HepG2 (cell line): ENCODE measurements around the gene SEC61B. TPM values are rescaled to one million over a fixed set of nuclear protein-coding genes. Genes with fewer than 3 reads are reported as not detected.

ENCODE experiments used
- DNMT1 ChIP-seq: sonication (generic); formaldehyde crosslinking; IDR thresholded peaks from 2 replicates; pipeline ENCODE4 v1.5.1; 2020; ENCODE audit warnings: mild to moderate bottlenecking, missing genetic modification reagents
- FOSL2 ChIP-seq: sonication (generic); formaldehyde crosslinking; IDR thresholded peaks from 2 replicates; pipeline ENCODE4 v1.4.0; 2020; ENCODE audit warnings: missing genetic modification reagents
- GLI4 ChIP-seq: sonication (generic); formaldehyde crosslinking; IDR thresholded peaks from 2 replicates; pipeline ENCODE4 v1.5.1; 2020; ENCODE audit warnings: missing genetic modification reagents, mild to moderate bottlenecking, moderate library complexity, borderline replicate concordance
- MEF2D ChIP-seq: sonication (generic); formaldehyde crosslinking; IDR thresholded peaks from 2 replicates; pipeline ENCODE4 v1.5.1; 2020; ENCODE audit warnings: mild to moderate bottlenecking, missing genetic modification reagents
- MEIS1 ChIP-seq: sonication (generic); formaldehyde crosslinking; IDR thresholded peaks from 2 replicates; pipeline ENCODE4 v1.9.0; 2021; ENCODE audit warnings: mild to moderate bottlenecking, missing genetic modification reagents, moderate library complexity, borderline replicate concordance
- NFE2 ChIP-seq: sonication (generic); formaldehyde crosslinking; IDR thresholded peaks from 2 replicates; pipeline ENCODE4 v1.4.0; 2020; ENCODE audit warnings: missing genetic modification reagents
- NFIB ChIP-seq: sonication (generic); formaldehyde crosslinking; IDR thresholded peaks from 2 replicates; pipeline ENCODE4 v1.9.0; 2021; ENCODE audit warnings: missing genetic modification reagents, mild to moderate bottlenecking, borderline replicate concordance
- NFKBIZ ChIP-seq: IDR thresholded peaks from 2 replicates; pipeline ENCODE4 v1.6.1; 2018; ENCODE audit warnings: missing genetic modification reagents, missing compliant biosample characterization
- RXRB ChIP-seq: IDR thresholded peaks from 2 replicates; pipeline ENCODE4 v1.6.1; 2016; ENCODE audit warnings: borderline replicate concordance, missing genetic modification reagents, missing compliant biosample characterization
- SAFB2 ChIP-seq: sonication (generic); formaldehyde crosslinking; IDR thresholded peaks from 2 replicates; pipeline ENCODE4 v1.5.1; 2020; ENCODE audit warnings: missing genetic modification reagents, low read depth, mild to moderate bottlenecking, borderline replicate concordance
- SPEN ChIP-seq: sonication (generic); formaldehyde crosslinking; IDR thresholded peaks from 2 replicates; pipeline ENCODE4 v1.5.1; 2020; ENCODE audit warnings: low read depth, mild to moderate bottlenecking, missing genetic modification reagents
- SRSF1 ChIP-seq: fragments of 200-400 bp; formaldehyde crosslinking; optimal IDR thresholded peaks from 2 replicates; pipeline ENCODE3; 2017; ENCODE audit warnings: mild to moderate bottlenecking, low read depth, low read length, moderate library complexity
- ZBTB8A ChIP-seq: sonication (generic); formaldehyde crosslinking; IDR thresholded peaks from 2 replicates; pipeline ENCODE4 v1.4.0; 2020; ENCODE audit warnings: mild to moderate bottlenecking, low read depth, missing genetic modification reagents, borderline replicate concordance
- ZNF839 ChIP-seq: sonication (generic); formaldehyde crosslinking; IDR thresholded peaks from 2 replicates; pipeline ENCODE4 v1.4.0; 2020; ENCODE audit warnings: missing genetic modification reagents, mild to moderate bottlenecking, borderline replicate concordance
- polyA plus RNA-seq, 8 experiments: library from polyadenylated mRNA; depleted of rRNA in 3 of 8; stranded (reverse) in 7 of 8; unstranded in 1 of 8; fragments of >200 nt; fragmentation: Illumina TruSeq in 4 of 8; extraction: Trizol in 4 of 8; gene quantifications; 2 replicates each; pipeline versions ENCODE4 v1.2.1 to v1.2.3, GENCODE V29; 2011 to 2016; ENCODE audit warnings: low read depth in 4 of 8, missing spikeins in 1 of 8, mixed read lengths in 1 of 8; ENCODE audit not compliant: insufficient read depth in 1 of 8
- total RNA-seq, 5 experiments: library from RNA; depleted of rRNA; stranded (reverse); fragments of >200 nt; fragmentation: Illumina TruSeq; extraction: Trizol; gene quantifications; 2 replicates each; pipeline ENCODE4 v1.2.3, GENCODE V29; 2016; ENCODE audit warnings: low read depth in 1 of 5
- TF ChIP-seq, protein P1 (sequence below): sonication (generic); formaldehyde crosslinking; IDR thresholded peaks from 2 replicates; pipeline ENCODE4 v1.4.0; 2020; ENCODE audit warnings: missing genetic modification reagents, borderline replicate concordance
- TF ChIP-seq, protein P2 (sequence below): sonication (generic); formaldehyde crosslinking; conservative IDR thresholded peaks from 2 replicates; pipeline ENCODE4 v1.8.0; 2022; ENCODE audit warnings: low read depth, missing genetic modification reagents
- TF ChIP-seq, protein P3 (sequence below): conservative IDR thresholded peaks from 2 replicates; pipeline ENCODE4 v1.6.1; 2018; ENCODE audit warnings: missing genetic modification reagents
- TF ChIP-seq, protein P4 (sequence below): sonication (generic); formaldehyde crosslinking; IDR thresholded peaks from 2 replicates; pipeline ENCODE4 v1.4.0; 2020; ENCODE audit warnings: missing genetic modification reagents
- TF ChIP-seq, protein P5 (sequence below): sonication (generic); formaldehyde crosslinking; conservative IDR thresholded peaks from 2 replicates; pipeline ENCODE4 v1.8.0; 2022; ENCODE audit warnings: missing genetic modification reagents

SEC61B gene
- total and polyA plus RNA-seq, 2 of the 13 experiments (the other 11 are each of a cell fraction or from before 2014, with no cell fraction given) = 191 to 368 TPM

DNA sequence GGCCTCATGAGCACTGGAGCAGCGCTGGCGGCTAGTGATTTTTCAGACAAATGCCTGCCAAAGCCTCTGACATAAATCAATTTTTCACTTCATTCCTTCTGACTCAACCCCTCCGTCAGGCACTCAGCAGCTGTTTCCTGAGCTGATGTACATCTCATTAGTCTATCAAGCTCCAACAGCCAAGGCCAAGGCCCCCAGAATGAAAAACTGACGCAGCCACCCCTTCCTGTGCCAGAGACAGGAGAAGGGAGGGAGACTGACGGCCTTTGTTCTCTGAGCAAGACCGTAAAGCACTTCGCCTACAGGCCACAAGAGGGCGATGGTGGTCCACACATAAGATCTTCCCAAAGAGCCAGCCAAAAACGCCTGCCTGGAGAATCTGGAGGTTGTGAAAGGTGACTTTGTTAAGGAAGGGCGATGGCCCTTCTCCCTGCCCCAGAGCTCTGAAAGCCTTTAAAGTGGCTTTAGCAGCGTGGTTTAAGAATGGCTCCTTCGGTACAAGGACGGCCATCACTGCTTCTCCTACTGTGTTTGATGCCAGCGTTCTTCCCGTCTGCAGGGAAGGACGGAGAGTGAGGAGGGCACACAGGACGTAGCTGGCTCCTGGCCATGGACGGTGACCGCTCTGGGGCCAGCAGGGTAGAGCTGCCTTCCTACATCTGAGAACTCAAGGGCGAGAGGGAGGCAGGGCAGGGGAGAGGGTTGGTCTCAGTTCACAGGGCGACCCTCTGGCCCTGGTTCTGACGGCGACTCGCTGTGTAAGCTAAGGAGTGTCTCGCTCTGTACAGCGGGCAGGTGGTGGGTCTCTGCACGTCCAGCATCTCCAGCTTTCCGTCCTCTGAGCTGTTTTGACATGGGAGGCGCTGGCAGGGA is 37.4 kb upstream of the SEC61B start (continued):
- no peak for TF ChIP-seq FOSL2 (CRISPR knock-in tag)
- no peak for TF ChIP-seq NFIB (CRISPR knock-in tag)
- no peak for TF ChIP-seq DNMT1 (CRISPR knock-in tag)
- TF ChIP-seq ZBTB8A (CRISPR knock-in tag) = no peak
- TF ChIP-seq RXRB = no peak; the same call in 1 of the 2 replicates
- no peak for TF ChIP-seq SAFB2 (CRISPR knock-in tag)
- 0 out of 2 replicates have a peak, but pooled peaks have one; percentile 14 for TF ChIP-seq MEF2D (CRISPR knock-in tag)
- TF ChIP-seq, protein P1, sequence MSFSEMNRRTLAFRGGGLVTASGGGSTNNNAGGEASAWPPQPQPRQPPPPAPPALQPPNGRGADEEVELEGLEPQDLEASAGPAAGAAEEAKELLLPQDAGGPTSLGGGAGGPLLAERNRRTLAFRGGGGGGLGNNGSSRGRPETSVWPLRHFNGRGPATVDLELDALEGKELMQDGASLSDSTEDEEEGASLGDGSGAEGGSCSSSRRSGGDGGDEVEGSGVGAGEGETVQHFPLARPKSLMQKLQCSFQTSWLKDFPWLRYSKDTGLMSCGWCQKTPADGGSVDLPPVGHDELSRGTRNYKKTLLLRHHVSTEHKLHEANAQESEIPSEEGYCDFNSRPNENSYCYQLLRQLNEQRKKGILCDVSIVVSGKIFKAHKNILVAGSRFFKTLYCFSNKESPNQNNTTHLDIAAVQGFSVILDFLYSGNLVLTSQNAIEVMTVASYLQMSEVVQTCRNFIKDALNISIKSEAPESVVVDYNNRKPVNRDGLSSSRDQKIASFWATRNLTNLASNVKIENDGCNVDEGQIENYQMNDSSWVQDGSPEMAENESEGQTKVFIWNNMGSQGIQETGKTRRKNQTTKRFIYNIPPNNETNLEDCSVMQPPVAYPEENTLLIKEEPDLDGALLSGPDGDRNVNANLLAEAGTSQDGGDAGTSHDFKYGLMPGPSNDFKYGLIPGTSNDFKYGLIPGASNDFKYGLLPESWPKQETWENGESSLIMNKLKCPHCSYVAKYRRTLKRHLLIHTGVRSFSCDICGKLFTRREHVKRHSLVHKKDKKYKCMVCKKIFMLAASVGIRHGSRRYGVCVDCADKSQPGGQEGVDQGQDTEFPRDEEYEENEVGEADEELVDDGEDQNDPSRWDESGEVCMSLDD (CRISPR knock-in tag) = no peak
- no peak for TF ChIP-seq ZNF839 (CRISPR knock-in tag)
- TF ChIP-seq NFKBIZ = 0 out of 2 replicates have a peak, but pooled peaks have one; percentile 21
- TF ChIP-seq, protein P2, sequence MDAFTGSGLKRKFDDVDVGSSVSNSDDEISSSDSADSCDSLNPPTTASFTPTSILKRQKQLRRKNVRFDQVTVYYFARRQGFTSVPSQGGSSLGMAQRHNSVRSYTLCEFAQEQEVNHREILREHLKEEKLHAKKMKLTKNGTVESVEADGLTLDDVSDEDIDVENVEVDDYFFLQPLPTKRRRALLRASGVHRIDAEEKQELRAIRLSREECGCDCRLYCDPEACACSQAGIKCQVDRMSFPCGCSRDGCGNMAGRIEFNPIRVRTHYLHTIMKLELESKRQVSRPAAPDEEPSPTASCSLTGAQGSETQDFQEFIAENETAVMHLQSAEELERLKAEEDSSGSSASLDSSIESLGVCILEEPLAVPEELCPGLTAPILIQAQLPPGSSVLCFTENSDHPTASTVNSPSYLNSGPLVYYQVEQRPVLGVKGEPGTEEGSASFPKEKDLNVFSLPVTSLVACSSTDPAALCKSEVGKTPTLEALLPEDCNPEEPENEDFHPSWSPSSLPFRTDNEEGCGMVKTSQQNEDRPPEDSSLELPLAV (CRISPR knock-in tag) = no peak
- TF ChIP-seq, protein P3, sequence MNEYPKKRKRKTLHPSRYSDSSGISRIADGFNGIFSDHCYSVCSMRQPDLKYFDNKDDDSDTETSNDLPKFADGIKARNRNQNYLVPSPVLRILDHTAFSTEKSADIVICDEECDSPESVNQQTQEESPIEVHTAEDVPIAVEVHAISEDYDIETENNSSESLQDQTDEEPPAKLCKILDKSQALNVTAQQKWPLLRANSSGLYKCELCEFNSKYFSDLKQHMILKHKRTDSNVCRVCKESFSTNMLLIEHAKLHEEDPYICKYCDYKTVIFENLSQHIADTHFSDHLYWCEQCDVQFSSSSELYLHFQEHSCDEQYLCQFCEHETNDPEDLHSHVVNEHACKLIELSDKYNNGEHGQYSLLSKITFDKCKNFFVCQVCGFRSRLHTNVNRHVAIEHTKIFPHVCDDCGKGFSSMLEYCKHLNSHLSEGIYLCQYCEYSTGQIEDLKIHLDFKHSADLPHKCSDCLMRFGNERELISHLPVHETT (CRISPR knock-in tag) = no peak
- no peak for TF ChIP-seq SPEN
- TF ChIP-seq, protein P4, sequence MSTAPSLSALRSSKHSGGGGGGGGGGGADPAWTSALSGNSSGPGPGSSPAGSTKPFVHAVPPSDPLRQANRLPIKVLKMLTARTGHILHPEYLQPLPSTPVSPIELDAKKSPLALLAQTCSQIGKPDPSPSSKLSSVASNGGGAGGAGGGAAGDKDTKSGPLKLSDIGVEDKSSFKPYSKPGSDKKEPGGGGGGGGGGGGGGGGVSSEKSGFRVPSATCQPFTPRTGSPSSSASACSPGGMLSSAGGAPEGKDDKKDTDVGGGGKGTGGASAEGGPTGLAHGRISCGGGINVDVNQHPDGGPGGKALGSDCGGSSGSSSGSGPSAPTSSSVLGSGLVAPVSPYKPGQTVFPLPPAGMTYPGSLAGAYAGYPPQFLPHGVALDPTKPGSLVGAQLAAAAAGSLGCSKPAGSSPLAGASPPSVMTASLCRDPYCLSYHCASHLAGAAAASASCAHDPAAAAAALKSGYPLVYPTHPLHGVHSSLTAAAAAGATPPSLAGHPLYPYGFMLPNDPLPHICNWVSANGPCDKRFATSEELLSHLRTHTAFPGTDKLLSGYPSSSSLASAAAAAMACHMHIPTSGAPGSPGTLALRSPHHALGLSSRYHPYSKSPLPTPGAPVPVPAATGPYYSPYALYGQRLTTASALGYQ (CRISPR knock-in tag) = no peak
- no peak for TF ChIP-seq NFE2 (CRISPR knock-in tag)
- TF ChIP-seq SRSF1 = no peak
- no peak for TF ChIP-seq GLI4 (CRISPR knock-in tag)
- TF ChIP-seq, protein P5, sequence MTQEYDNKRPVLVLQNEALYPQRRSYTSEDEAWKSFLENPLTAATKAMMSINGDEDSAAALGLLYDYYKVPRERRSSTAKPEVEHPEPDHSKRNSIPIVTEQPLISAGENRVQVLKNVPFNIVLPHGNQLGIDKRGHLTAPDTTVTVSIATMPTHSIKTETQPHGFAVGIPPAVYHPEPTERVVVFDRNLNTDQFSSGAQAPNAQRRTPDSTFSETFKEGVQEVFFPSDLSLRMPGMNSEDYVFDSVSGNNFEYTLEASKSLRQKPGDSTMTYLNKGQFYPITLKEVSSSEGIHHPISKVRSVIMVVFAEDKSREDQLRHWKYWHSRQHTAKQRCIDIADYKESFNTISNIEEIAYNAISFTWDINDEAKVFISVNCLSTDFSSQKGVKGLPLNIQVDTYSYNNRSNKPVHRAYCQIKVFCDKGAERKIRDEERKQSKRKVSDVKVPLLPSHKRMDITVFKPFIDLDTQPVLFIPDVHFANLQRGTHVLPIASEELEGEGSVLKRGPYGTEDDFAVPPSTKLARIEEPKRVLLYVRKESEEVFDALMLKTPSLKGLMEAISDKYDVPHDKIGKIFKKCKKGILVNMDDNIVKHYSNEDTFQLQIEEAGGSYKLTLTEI (CRISPR knock-in tag) = no peak
- TF ChIP-seq MEIS1 = no peak
